Astrocyte of the spinal cord (primary cell): ENCODE data around the gene BCL2L14.

Source experiments
- DNase-seq: peaks from one replicate; pipeline ENCODE4 v3.0.0; 2011; ENCODE audit warnings: low read depth, low spot score
- H3K4me3 ChIP-seq: 2 replicates; pipeline ENCODE4 v1.5.1; 2011; ENCODE audit warnings: low read depth, mild to moderate bottlenecking, low read length, moderate library complexity
- CTCF ChIP-seq: IDR thresholded peaks from 2 replicates; pipeline ENCODE4 v1.5.1; 2012; ENCODE audit warnings: low read depth, mild to moderate bottlenecking, low read length, inconsistent platforms
- in situ Hi-C: cut with HindIII; loops from 2 replicates; pipeline ENCODE4 v1.10.0; 2017; ENCODE audit warnings: low sequenced_read_pairs

The BCL2L14 gene

GRCh38 chr12:12086973-12087692 lies 16.4 kb downstream of the BCL2L14 start:
- no peak for DNase-seq
- in situ Hi-C loops: no loop called here

GRCh38 chr12:12087693-12088034 lies 16.9 kb downstream of the BCL2L14 start:
- H3K4me3 ChIP-seq: no peak overlapping the region
- in situ Hi-C loops: no loop called here
- no peak for DNase-seq
- TF ChIP-seq CTCF: no peak

More at GRCh38 chr12:12086973-12087692, 16.4 kb downstream of the BCL2L14 start:
- no peak for TF ChIP-seq CTCF
- no peak overlapping the region for H3K4me3 ChIP-seq

- H3K4me3 ChIP-seq: no peak overlapping the region
- TF ChIP-seq CTCF: no peak
- no peak for DNase-seq
- in situ Hi-C loops: no loop called here
Observed at GRCh38 chr12:12088147-12088546, 17.4 kb downstream of the BCL2L14 start.

- no peak overlapping the region for H3K4me3 ChIP-seq
- in situ Hi-C loops: no loop called here
- no peak for DNase-seq
- TF ChIP-seq CTCF: no peak
Observed at GRCh38 chr12:12088761-12089160, 18.0 kb downstream of the BCL2L14 start.

- H3K4me3 ChIP-seq: no peak overlapping the region
- in situ Hi-C loops: no loop called here
- no peak for DNase-seq
- no peak for TF ChIP-seq CTCF
Observed at GRCh38 chr12:12091071-12091470, 20.3 kb downstream of the BCL2L14 start.

- DNase-seq: peak; percentile 54
- no peak for TF ChIP-seq CTCF
- no peak overlapping the region for H3K4me3 ChIP-seq
- in situ Hi-C loops: no loop called here
Observed at GRCh38 chr12:12091977-12092663, 21.4 kb downstream of the BCL2L14 start.
